GM19395 (cell line): ENCODE results near the gene CAMTA1.

Experiments used
- ATAC-seq: cut with Tn5 transposase; IDR thresholded peaks from one replicate; pipeline ENCODE4 v1.9.1; 2021; ENCODE audit warnings: mild to moderate bottlenecking, moderate library complexity; ENCODE audit not compliant: unreplicated experiment

The CAMTA1 gene

GRCh38 chr1:7293702-7294629, 508.7 kb downstream of the CAMTA1 start:
- ATAC-seq = no peak

GRCh38 chr1:7294636-7295035, 509.4 kb downstream of the CAMTA1 start:
- ATAC-seq = no peak

GRCh38 chr1:7295946-7296345, 510.7 kb downstream of the CAMTA1 start:
- ATAC-seq = no peak

DNA sequence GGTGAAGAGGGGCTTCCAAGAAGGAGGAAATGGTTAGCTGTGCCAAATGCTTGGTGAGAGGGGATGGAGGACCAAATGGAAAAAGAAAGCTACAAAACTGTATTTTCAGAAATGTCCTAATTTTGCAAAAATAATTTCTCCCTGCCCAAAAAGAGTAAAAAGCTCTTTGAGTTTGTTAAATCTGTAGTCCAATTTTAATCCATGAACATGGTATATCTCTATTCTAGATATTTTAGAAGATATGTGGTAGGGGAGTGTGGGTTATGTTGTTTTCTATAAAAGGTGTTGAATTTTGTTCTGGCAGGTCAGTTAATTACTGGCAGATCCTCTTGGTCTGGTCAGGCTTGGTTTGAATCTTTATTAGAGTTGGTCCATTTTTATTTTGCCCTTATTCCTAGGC, 511.7 kb downstream of the CAMTA1 start:
- no peak for ATAC-seq

DNA sequence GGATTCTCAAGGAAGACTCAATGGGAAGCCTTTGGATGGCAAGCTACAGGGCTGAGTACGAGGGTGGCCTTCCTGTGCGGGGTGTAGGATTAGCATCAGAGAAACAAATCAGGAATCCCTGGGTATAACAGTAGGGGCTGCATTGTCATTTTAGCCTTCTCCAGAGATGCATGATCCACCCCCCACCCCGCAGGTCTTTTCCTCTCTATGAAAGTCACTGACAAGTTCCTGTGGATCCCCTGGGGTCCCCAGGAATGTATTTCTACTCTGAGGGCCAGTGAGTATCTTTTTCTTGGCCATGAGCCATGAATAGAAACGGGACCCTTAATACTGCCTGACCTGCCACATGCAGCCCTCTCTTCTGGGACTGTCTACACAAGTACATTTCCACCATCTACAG, 512.9 kb downstream of the CAMTA1 start:
- ATAC-seq = no peak

DNA sequence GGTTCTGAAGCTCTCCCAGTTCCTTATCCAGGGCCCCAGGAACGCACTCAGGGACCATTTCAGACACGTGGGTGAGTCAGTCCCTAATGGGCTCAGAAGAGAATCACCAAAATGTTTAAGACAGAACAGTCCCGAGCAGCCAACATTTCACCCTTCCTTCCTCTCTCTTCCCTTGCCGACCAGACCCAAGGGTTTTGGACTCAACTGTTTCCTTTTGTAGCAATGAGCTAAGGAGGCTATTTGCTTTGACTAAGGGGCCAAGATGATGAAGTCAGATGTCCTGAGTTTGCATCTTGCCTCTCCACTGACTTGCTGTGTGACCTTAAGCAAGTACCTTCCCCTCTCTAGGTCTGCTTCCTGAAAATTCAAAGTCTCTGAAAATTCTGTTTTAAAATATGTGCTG, 513.5 kb downstream of the CAMTA1 start:
- no peak for ATAC-seq

DNA sequence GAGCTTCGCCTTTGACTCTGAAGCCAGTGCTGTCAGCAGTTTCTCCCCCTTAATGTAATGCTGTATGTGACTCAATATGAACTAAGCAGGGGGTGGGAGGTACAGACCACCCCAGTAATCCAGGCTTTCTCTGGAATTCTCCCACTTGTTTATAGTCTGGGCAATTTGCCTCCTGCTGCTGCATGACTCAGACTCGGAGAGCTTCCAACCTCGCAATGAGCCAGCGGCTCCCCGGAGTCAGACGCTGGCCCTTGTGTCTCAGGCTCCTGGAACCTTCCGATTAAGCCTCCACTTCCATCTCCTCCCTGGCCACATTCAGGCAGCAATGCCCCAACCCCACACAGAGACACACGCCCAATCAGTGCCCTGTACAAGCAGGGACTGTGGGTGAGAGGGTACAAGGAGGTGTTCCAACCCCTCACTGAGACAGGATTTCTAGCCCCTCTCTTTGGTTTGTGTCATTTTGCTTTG, 514.1 kb downstream of the CAMTA1 start:
- ATAC-seq = no peak

DNA sequence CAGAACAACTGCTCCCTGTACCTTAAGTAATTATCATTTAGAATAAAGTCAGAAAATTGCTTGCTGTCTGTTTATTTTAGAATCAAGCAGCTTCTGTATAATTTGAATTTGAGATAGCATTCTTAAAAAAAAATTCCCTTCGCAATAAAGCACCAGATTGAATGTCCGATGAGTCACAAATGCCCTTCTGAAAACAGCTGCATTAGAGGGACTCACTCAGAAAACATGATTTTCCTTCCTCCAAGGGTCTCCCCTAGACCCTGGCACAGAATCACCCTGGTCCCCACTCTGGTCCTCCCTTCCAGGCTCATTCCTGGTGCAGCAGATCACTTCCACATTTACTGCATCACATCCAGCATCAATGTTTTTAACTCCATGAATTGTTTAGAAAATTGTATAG, 514.7 kb downstream of the CAMTA1 start:
- ATAC-seq = no peak

DNA sequence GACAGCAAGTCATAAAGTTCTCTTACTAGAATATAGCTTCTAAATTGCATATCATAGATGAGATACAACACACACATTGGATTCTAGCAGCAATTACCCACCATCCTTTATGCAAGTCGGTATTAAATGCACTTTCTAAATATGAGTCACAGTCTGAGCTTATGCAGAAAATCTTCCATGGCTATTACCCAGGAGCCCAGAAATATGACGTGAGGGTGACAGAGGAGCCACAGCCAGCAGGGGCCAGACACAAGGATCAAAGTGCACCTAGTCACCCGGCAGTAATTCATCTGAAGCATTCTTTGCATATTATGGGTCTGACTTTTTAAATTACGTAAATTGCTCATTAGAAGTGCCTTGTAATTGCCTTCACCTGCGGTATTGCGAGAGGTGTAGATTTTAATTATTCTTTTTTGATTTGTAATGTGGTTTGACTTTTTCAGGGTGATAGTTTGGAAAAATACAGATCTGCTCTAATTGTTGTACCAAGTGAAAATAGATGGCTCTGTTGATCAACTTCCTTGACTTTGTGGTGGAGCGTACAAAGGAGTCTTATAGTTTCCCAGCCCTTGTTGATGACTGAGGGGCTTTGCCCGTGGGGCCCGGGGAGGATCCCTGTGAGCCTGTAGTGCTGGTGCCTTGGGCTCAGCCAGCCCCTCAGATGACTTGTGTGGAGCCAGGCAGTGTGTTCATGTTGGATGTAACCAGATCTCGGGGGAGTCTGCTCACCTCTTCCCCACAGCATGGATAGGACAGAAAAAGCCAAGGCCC, 515.8 kb downstream of the CAMTA1 start:
- ATAC-seq = no peak

DNA sequence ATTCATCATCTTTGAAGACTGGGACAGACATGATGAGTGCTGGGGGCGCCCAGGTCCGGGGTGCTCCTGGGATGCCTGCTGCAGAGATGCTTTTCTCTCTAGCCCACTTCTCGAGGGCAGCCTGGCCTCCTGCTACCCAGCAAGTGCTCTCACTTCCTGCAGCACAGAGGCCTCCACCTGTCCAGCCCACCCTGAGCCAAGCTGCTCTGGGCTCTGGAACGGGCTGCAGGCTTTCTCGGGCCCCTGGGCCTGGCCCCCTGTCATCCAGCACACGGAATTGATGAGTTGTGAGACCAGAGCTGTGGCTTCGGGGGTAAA, 516.4 kb downstream of the CAMTA1 start:
- ATAC-seq = no peak

DNA sequence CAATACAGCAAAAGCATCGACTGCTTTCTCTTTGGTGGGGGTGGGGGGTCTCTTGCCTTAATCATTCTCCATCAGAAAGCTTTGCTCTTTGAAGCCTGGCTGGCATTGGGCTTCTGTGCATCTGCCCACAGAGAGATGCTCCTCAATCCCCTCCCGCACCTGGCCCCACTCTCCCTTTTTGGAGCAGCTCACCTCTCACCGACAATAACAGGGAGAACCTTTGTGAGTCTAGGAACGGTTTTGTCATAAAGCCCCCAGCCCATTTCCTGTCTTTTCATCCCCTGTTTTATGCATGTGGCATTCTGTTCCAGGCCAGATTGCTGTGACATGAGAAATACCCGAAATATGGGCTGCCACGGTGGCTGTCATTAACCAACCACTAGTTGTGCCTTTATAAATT, 516.9 kb downstream of the CAMTA1 start:
- no peak for ATAC-seq

- ATAC-seq = no peak
These were observed 517.6 kb downstream of the CAMTA1 start for GRCh38 chr1:7302873-7303272.

GRCh38 chr1:7303554-7304317, 518.5 kb downstream of the CAMTA1 start:
- ATAC-seq = no peak

DNA sequence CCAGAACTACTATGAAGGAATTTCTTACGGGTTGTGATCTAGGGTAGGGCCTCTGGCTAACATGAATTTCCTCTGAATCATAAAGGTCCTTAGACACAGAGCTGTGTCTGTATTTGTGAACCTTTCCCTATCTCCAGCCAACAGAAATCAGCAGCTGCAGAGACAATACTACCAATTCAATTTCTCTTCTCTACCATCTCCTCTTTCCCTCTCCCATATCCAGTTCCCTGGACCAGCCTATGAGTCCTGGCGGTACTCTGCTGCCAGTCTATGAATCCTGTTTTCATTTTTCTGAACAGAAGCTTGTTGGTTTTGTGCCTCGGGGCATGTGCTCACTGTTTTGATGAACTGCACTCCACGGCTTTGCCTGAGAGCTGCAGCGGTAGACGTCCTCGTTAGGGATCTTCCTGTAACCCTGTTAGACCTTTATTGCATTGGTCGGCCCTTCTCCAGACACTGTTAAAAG, 527.9 kb downstream of the CAMTA1 start:
- ATAC-seq = no peak

DNA sequence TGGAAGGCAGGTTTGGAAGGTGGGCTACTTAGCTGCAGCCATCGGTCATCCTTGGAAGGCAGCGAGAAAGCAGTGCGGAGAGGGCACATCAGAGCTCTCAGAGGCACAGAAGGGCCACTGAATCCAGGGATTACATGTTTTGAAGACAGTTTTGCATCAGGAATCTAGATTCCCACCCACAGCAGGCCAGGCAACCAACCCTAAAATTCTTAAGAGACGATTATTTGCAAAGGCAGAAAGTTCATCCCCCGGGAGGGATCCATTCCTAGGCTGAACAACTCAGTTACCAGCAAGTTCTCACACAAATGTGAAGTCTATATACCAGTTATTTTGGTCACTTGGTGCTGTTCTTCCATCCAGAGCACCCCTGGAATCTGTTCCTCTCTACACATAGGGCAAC, 528.6 kb downstream of the CAMTA1 start:
- ATAC-seq = no peak

DNA sequence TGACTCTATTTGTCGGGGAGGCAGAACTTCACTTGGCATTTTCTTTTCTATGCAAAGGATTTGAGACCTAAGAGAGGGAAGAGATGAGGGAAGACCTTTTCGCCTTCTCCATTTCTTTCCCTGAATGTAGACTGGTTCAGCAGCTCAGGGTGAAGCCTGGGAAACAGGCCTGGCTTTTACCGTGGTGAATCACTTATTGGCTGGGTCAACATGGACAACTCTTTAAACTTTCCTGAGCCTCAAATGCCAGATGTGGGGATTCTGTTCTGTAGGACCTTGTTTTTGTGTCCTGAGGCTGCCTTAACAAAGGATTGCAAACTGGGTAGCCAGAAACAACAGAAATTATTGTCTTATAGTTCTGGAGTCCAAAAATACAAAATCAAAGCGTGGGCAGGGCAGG, 530.1 kb downstream of the CAMTA1 start:
- no peak for ATAC-seq

- no peak for ATAC-seq
These were observed 530.7 kb downstream of the CAMTA1 start for GRCh38 chr1:7315946-7316345.

DNA sequence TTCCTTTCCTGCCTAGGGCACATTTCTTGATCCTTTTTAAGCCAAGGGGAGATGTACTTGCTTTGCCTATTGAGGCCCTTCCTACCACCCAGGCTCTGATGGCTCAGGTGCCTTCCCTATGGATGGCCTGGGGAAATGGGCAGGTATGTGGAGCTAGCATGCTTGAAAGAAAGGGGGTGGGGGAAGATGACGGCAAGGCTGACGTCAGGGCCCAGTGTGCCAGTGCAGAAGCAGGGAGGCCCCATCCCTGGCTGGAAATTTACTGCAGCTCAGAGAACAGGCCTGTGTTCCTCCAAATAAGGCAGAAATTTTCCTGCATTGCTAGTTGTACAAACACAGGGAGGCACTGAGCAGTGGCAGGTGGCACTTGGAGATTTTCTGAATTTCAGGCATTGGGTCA, 532.6 kb downstream of the CAMTA1 start:
- ATAC-seq = no peak

DNA sequence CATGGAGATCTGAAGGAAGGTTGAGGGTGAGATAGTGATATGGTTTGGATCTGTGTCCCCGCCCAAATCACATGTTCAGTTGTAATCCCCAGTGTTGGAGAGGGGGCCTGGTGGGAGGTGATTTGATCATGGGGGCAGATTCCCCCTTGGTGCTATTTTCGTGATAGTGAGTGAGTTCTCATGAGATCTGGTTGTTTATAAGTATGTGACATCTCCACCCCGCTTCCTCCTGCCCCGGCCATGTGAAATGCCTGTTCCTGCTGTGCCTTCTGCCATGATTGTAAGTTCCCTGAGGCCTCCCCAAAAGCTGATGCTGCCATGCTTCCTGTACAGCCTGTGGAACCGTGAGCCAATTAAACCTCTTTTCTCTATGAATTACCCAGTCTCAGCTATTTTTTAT, 533.9 kb downstream of the CAMTA1 start:
- ATAC-seq = no peak

GRCh38 chr1:7320661-7321060, 535.4 kb downstream of the CAMTA1 start:
- ATAC-seq = no peak

DNA sequence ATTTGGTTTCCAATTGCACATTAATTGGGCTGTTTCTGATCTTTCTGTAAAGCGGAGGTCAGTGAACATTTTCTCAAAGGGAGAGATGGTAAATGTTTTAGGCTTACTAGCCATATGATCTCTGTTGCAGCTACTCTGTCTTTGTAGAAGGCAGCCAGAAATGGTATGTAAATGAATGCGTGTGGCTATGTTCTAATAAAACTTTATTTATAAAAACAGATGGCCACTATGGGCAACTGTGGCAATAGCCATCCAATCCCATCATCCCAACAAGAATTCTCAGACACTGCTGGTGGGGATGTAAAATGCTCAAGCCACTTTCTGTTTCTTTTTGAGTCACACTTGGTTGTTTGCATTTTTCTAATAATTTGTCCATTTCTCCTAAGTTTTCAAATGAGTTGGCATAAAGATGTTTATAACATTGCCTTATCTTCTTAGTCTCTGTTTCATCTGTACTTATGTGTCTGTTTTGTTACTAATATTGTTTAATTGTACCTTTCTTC, 537.1 kb downstream of the CAMTA1 start:
- ATAC-seq = no peak
